Liver (tissue), 9 donors: ENCODE results near the gene PARD3B. TPM values are rescaled to one million over a fixed set of nuclear protein-coding genes. Genes with fewer than 3 reads are reported as not detected.

Experiments used
- DNase-seq: peaks from one replicate; pipeline ENCODE4 v3.0.0-alpha.2; 2017; ENCODE audit warnings: low spot score
- H3K27ac ChIP-seq, 2 donors: one replicate each; pipeline ENCODE4 v1.7.0; 2013; ENCODE audit warnings: inconsistent platforms in 2 of 2, low read length in 2 of 2, control low read depth in 1 of 2, low read depth in 1 of 2, mild to moderate bottlenecking in 1 of 2
- H3K27me3 ChIP-seq, 4 donors: one replicate each; pipeline versions ENCODE4 v1.6.1 to v1.7.0; 2013; ENCODE audit warnings: low read length in 3 of 4, inconsistent platforms in 1 of 4, mild to moderate bottlenecking in 1 of 4, moderate library complexity in 1 of 4; ENCODE audit not compliant: control insufficient read depth in 4 of 4, insufficient read depth in 4 of 4
- H3K36me3 ChIP-seq, 4 donors: one replicate each; pipeline versions ENCODE4 v1.6.1 to v1.7.0; 2013; ENCODE audit warnings: low read length in 3 of 4, mild to moderate bottlenecking in 3 of 4, low read depth in 1 of 4, moderate library complexity in 1 of 4; ENCODE audit not compliant: control insufficient read depth in 4 of 4, insufficient read depth in 3 of 4
- H3K4me1 ChIP-seq, 4 donors: one replicate each; pipeline versions ENCODE4 v1.6.1 to v1.7.0; 2013; ENCODE audit warnings: low read length in 3 of 4, mild to moderate bottlenecking in 3 of 4, moderate library complexity in 1 of 4; ENCODE audit not compliant: control insufficient read depth in 4 of 4, insufficient read depth in 4 of 4
- H3K4me3 ChIP-seq, 3 donors: one replicate each; pipeline versions ENCODE4 v1.6.1 to v1.7.0; 2013; ENCODE audit warnings: low read length in 3 of 3, control low read depth in 1 of 3, low read depth in 1 of 3, mild to moderate bottlenecking in 1 of 3
- H3K9ac ChIP-seq, 2 donors: one replicate each; pipeline ENCODE4 v1.7.0; 2013; ENCODE audit warnings: low read length in 2 of 2, mild to moderate bottlenecking in 2 of 2, moderate library complexity in 2 of 2, control low read depth in 1 of 2, low read depth in 1 of 2
- H3K9me3 ChIP-seq, 4 donors: one replicate each; pipeline versions ENCODE4 v1.6.1 to v1.7.0; 2013; ENCODE audit warnings: low read length in 3 of 4; ENCODE audit not compliant: control insufficient read depth in 4 of 4
- FOXA1 ChIP-seq: IDR thresholded peaks from 2 replicates; pipeline ENCODE4 v1.6.1; 2016; ENCODE audit warnings: antibody characterized with exemption
- FOXA2 ChIP-seq: IDR thresholded peaks from 2 replicates; pipeline ENCODE4 v1.6.1; 2016; ENCODE audit warnings: antibody characterized with exemption
- GABPA ChIP-seq, 2 donors: IDR thresholded peaks in 1 of 2; conservative IDR thresholded peaks in 1 of 2; 2 replicates each; pipeline ENCODE4 v1.6.1; 2016; ENCODE audit warnings: antibody characterized with exemption in 2 of 2, mild to moderate bottlenecking in 1 of 2, moderate library complexity in 1 of 2
- HNF4A ChIP-seq, 2 donors: conservative IDR thresholded peaks; 2 replicates each; pipeline ENCODE4 v1.6.1; 2016; ENCODE audit warnings: antibody characterized with exemption in 2 of 2, mild to moderate bottlenecking in 2 of 2
- HNF4G ChIP-seq: IDR thresholded peaks from 2 replicates; pipeline ENCODE4 v1.6.1; 2016; ENCODE audit warnings: antibody characterized with exemption
- JUND ChIP-seq, 2 donors: IDR thresholded peaks; 2 replicates each; pipeline ENCODE4 v1.6.1; 2016; ENCODE audit warnings: antibody characterized with exemption in 2 of 2
- NR2F2 ChIP-seq: IDR thresholded peaks from 2 replicates; pipeline ENCODE4 v1.6.1; 2016; ENCODE audit warnings: antibody characterized with exemption
- RAD21 ChIP-seq, 2 donors: IDR thresholded peaks; 2 replicates each; pipeline ENCODE4 v1.6.1; 2016; ENCODE audit warnings: antibody characterized with exemption in 2 of 2, mild to moderate bottlenecking in 2 of 2
- RXRA ChIP-seq, 2 donors: IDR thresholded peaks; 2 replicates each; pipeline ENCODE4 v1.6.1; 2017 to 2018; ENCODE audit warnings: antibody characterized with exemption in 2 of 2, mild to moderate bottlenecking in 1 of 2
- SP1 ChIP-seq: IDR thresholded peaks from 2 replicates; pipeline ENCODE4 v1.6.1; 2018; ENCODE audit warnings: antibody characterized with exemption, mild to moderate bottlenecking
- TAF1 ChIP-seq: conservative IDR thresholded peaks from 2 replicates; pipeline ENCODE4 v1.6.1; 2016; ENCODE audit warnings: antibody characterized with exemption, mild to moderate bottlenecking
- YY1 ChIP-seq: IDR thresholded peaks from 2 replicates; pipeline ENCODE4 v1.6.1; 2016; ENCODE audit warnings: antibody characterized with exemption, mild to moderate bottlenecking
- WGBS: extraction: QIAGEN DNeasy Blood & Tissue Kit; methylation state at CpG from one replicate; pipeline ENCODE4 v1.1.7; 2013; 5-methylcytosine and 5-hydroxymethylcytosine counted together
- polyA plus RNA-seq, 2 donors: library from polyadenylated mRNA; stranded (reverse) in 1 of 2; unstranded in 1 of 2; fragments of 200-250 nt in 1 of 2; fragments of >200 nt in 1 of 2; fragmentation: Nextera tagmentation in 1 of 2; extraction: Ambion mirVana in 1 of 2; gene quantifications; one replicate each; pipeline versions ENCODE4 v1.2.1 to v1.2.3, GENCODE V29; 2013 to 2015
- total RNA-seq, 2 donors: library from RNA; depleted of rRNA; stranded (reverse); fragments of >200 nt; gene quantifications; one replicate each; pipeline ENCODE4 v1.2.3, GENCODE V29; 2014
- TF ChIP-seq, protein P1 (sequence below): IDR thresholded peaks from 2 replicates; pipeline ENCODE4 v1.6.1; 2016; ENCODE audit warnings: antibody characterized with exemption
- TF ChIP-seq, protein P2 (sequence below): fragments of 150-350 bp; IDR thresholded peaks from 2 replicates; pipeline ENCODE4 v1.5.1; 2017; ENCODE audit warnings: improper control_type of control experiment, low read depth, low read length; ENCODE audit not compliant: missing input control
- TF ChIP-seq, protein P3 (sequence below): IDR thresholded peaks from 2 replicates; pipeline ENCODE4 v1.6.1; 2016; ENCODE audit warnings: antibody characterized with exemption
- TF ChIP-seq, protein P4 (sequence below): IDR thresholded peaks from 2 replicates; pipeline ENCODE4 v1.6.1; 2016; ENCODE audit warnings: antibody characterized with exemption
- donor health status: healthy.
- donor health status: healthy.
- donor health status: healthy.
- donor health status: healthy.
- donor health status: healthy.

PARD3B gene
- total and polyA plus RNA-seq, 4 donors = 1.1 to 10.3 (median 3.7) TPM

DNA sequence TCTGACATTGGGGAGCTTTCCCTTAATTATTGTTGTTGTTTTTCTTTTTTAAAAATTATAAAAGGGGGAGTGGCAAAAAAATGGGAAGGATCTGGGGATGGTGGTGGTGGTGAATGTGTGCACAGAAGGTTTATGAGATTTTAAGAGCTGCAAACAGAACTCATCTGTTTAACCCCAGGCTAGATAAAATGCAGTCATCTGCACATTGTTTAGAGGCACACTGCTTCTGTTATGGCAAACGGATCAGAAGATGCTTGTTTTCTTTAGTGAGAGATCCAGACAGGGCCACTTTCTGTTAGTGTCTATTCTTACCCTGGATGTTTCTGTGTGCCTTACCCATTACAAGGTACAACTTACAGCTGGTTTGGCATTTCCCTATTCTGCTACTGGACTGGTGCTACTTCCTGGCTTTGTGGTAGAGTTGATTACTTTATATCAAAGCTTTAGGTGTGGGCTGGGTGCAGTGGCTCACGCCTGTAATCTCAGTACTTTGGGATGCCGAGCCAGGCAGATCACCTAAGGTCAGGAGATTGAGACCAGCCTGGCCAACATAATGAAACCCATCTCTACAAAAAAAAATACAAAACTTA is 1068.8 kb downstream of the PARD3B start:
- H3K9ac ChIP-seq = no peak overlapping the region
- WGBS = 76% methylated on average over 3 of the region's 3 CpGs
- no peaks in the 10 kb centered on the region for H3K36me3 ChIP-seq
- H3K9me3 ChIP-seq = no peaks in the 10 kb centered on the region
- H3K4me1 ChIP-seq = no peaks in the 10 kb centered on the region
- H3K27ac ChIP-seq = no peak overlapping the region
- no peak overlapping the region for H3K4me3 ChIP-seq
- no peak for DNase-seq
- H3K27me3 ChIP-seq = no peaks in the 10 kb centered on the region
- TF ChIP-seq, protein P1, sequence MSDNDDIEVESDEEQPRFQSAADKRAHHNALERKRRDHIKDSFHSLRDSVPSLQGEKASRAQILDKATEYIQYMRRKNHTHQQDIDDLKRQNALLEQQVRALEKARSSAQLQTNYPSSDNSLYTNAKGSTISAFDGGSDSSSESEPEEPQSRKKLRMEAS = no peak
- TF ChIP-seq YY1 = no peak
- no peak for TF ChIP-seq JUND (IDR thresholded peaks at IDR 0.05)
- no peak for TF ChIP-seq RAD21 (IDR thresholded peaks at IDR 0.05)
- no peak for TF ChIP-seq TAF1
- TF ChIP-seq FOXA2 = no peak
- TF ChIP-seq, protein P2, sequence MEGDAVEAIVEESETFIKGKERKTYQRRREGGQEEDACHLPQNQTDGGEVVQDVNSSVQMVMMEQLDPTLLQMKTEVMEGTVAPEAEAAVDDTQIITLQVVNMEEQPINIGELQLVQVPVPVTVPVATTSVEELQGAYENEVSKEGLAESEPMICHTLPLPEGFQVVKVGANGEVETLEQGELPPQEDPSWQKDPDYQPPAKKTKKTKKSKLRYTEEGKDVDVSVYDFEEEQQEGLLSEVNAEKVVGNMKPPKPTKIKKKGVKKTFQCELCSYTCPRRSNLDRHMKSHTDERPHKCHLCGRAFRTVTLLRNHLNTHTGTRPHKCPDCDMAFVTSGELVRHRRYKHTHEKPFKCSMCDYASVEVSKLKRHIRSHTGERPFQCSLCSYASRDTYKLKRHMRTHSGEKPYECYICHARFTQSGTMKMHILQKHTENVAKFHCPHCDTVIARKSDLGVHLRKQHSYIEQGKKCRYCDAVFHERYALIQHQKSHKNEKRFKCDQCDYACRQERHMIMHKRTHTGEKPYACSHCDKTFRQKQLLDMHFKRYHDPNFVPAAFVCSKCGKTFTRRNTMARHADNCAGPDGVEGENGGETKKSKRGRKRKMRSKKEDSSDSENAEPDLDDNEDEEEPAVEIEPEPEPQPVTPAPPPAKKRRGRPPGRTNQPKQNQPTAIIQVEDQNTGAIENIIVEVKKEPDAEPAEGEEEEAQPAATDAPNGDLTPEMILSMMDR = no peak
- no peak for TF ChIP-seq HNF4G
- no peak for TF ChIP-seq GABPA (IDR thresholded peaks at IDR 0.05 in 1 of 2, conservative IDR thresholded peaks at IDR 0.05 in 1 of 2)
- no peak for TF ChIP-seq FOXA1

DNA sequence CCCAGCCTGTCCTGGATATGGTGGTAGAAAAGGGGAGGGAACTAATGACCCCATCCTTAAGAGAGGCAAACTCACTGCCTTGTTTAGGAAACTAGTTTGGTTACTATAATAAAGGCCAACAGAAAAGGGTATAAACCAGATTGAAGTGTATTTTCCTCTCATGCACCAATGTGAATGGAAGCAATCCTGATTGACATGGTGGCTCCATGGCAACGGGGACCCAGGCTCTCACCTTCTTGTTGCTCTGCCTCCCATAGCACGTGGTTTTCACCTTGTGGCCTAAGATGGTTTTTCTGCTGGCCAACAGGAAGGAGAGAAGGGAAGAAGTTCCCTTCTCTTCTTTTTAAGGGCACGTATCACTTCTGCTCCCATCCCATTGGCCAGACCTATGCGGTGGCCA is 1069.7 kb downstream of the PARD3B start:
- no peak for TF ChIP-seq NR2F2
- TF ChIP-seq FOXA1 = no peak
- no peak for TF ChIP-seq TAF1
- TF ChIP-seq HNF4G = no peak
- TF ChIP-seq RXRA (IDR thresholded peaks at IDR 0.05) = no peak
- TF ChIP-seq, protein P2 = no peak
- no peak for TF ChIP-seq JUND (IDR thresholded peaks at IDR 0.05)
- no peak overlapping the region for H3K4me3 ChIP-seq

DNA sequence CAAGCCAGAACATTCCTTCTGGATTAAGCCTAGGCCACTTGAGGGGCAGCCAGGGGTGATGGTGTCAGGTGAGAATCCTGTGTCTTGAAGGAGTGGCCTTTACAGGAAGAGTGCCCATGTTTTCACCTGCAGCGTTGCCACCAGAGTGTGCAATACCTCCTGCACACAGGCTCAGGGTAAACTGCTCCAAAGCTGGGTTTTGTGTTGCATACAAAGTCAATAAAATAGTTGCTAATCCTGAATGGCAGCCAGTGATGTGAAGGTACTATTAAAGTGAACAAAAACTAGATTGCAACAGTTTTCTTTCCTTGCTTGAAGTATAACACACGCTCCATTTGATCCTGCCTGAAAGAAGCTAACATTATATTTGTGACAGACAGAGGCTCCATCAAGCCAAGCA is 1072.6 kb downstream of the PARD3B start:
- no peaks in the 10 kb centered on the region for H3K27me3 ChIP-seq
- H3K27ac ChIP-seq = no peak overlapping the region
- no peak overlapping the region for H3K9ac ChIP-seq
- H3K9me3 ChIP-seq = no peaks in the 10 kb centered on the region
- H3K4me3 ChIP-seq = no peak overlapping the region
- 59% methylated on average over 2 of the region's 2 CpGs for WGBS
- peaks cover 0 to 2% (median 0%) of the 10 kb centered on the region in 4 donors for H3K4me1 ChIP-seq
- H3K36me3 ChIP-seq = no peaks in the 10 kb centered on the region
- TF ChIP-seq JUND (IDR thresholded peaks at IDR 0.05) (no peak), SP1 (no peak), HNF4A (conservative IDR thresholded peaks at IDR 0.05) (no peak), GABPA (IDR thresholded peaks at IDR 0.05 in 1 of 2, conservative IDR thresholded peaks at IDR 0.05 in 1 of 2) (no peak), FOXA2 (no peak), YY1 (no peak), HNF4G (no peak), NR2F2 (no peak), RAD21 (IDR thresholded peaks at IDR 0.05) (no peak), TAF1 (no peak)
- TF ChIP-seq, protein P2 = no peak
- TF ChIP-seq, protein P3, sequence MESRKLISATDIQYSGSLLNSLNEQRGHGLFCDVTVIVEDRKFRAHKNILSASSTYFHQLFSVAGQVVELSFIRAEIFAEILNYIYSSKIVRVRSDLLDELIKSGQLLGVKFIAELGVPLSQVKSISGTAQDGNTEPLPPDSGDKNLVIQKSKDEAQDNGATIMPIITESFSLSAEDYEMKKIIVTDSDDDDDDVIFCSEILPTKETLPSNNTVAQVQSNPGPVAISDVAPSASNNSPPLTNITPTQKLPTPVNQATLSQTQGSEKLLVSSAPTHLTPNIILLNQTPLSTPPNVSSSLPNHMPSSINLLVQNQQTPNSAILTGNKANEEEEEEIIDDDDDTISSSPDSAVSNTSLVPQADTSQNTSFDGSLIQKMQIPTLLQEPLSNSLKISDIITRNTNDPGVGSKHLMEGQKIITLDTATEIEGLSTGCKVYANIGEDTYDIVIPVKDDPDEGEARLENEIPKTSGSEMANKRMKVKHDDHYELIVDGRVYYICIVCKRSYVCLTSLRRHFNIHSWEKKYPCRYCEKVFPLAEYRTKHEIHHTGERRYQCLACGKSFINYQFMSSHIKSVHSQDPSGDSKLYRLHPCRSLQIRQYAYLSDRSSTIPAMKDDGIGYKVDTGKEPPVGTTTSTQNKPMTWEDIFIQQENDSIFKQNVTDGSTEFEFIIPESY = no peak
- TF ChIP-seq, protein P4, sequence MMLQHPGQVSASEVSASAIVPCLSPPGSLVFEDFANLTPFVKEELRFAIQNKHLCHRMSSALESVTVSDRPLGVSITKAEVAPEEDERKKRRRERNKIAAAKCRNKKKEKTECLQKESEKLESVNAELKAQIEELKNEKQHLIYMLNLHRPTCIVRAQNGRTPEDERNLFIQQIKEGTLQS = no peak
- TF ChIP-seq, protein P1 = no peak
- DNase-seq = no peak

More for the DNA sequence above, 1069.7 kb downstream of the PARD3B start:
- Histone ChIP-seq H3K36me3 (no peaks in the 10 kb centered on the region), H3K9ac (no peak overlapping the region), H3K9me3 (no peaks in the 10 kb centered on the region), H3K27me3 (no peaks in the 10 kb centered on the region), H3K27ac (no peak overlapping the region), H3K4me1 (no peaks in the 10 kb centered on the region)
- no peak for DNase-seq
- WGBS = 97% methylated on average over 4 of the region's 4 CpGs
